ENCODE measurements around the gene RPRD2. TPM values are rescaled to one million over a fixed set of nuclear protein-coding genes. Genes with fewer than 3 reads are reported as not detected.

The RPRD2 gene
- total RNA-seq, 1 donor from 2014 or later, result 17.6 TPM

- DNase-seq (ENCODE audit: extremely low read depth, low read depth, low spot score), result no peak
These were observed 148.9 kb downstream of the RPRD2 start for GRCh38 chr1:150512846-150513245.

DNA sequence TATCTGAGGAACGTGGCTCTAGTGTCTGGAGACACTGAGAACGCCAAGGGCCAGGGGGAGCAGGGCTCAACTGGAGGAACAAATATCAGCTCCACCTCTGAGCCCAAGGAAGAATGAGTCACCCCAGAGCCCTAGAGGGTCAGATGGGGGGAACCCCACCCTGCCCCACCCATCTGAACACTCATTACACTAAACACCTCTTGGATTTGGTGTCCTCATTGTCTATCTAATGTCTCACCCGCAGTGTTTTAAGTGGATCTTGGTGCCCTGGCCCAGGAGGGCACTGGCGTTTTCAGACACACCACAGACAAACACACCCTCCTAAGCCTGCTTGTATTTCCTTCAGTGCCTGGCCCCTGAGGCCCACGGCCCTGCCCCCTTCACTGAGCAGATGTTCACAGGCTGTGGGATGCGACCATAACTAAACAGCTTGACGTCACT lies 149.4 kb downstream of the RPRD2 start:
- DNase-seq (ENCODE audit: extremely low read depth, low read depth, low spot score), result no peak

DNA sequence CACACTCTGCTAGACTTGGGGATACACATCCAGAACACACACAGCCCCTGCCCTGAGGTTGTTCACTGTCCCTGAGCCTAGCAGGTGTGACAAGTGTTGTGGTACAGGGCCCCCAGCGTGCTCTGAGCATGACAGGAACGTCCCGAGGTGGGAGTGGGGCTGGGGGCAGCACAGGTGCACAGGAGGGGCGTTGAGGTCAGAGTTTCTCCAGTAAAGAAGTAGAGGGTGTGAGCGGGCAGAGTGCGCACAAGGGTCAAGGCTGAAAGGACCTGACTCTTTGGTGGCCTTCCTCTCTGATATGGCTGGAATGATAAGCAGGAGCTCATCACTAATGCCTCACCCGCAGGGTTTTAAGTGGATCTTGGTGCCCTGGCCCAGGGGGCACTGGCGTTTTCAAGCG lies 150.3 kb downstream of the RPRD2 start:
- no peak for DNase-seq (ENCODE audit: extremely low read depth, low read depth, low spot score)

DNA sequence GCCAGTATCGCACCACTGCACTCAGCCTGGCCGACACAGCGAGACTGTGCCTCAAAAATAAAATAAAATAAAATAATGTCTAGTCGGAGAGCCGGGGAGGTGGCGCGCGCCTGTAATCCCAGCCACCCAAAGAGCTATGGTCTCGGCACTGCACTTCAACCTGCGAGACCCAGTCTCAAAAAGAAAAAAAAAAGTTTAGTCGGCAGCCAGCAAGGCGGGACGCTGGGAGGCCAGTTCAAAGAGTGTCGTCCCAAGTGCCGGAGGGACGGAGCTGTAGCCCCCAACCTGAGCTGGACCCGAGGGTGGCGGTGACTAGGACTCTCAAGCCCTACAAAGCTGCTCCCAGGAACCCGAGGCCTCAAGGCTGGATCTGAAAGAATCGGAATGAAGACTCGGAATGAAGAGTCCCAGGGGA lies 151.0 kb downstream of the RPRD2 start:
- DNase-seq (ENCODE audit: extremely low read depth, low read depth, low spot score), result no peak

DNA sequence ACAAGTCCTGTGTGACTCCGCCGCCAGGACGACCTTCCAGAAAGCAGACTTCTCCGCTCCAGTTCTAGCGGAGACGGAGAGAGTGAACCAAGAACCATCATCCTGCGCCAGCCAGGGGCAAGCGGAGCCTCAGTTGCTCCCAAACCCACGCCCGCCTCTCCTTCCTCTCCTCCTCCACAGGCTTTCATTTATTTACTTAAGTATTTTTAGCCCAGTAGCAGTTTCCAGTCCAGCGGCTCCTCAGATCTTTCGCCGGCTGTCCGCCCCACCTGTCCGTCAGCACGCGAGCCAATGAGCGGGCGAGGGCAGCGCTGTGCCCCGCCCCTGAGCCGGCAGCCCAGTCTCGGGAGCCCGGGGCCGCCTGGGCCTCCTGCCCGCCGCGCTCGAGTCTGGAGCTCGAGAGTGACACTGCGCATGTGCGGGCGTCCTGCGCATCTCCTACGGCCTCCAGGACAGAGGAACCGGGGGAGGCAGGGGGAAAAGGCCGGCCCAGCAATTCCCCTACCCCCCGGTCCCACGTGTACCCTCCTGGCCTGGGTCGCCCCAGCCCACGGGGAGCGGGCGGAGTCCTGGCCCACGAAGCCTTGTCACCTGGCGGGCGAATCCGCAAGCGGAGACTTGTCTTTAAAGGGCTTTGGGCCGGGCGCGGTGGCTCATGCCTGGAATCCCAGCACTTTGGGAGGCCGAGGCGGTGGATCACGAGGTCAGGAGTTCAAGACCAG lies 151.5 kb downstream of the RPRD2 start, which contains the start of gene FALEC:
Gene FALEC (plus strand): TSS at position 425 of the 722 bp plus-strand sequence.
- DNase-seq (ENCODE audit: extremely low read depth, low read depth, low spot score), result peak; percentile 52

DNA sequence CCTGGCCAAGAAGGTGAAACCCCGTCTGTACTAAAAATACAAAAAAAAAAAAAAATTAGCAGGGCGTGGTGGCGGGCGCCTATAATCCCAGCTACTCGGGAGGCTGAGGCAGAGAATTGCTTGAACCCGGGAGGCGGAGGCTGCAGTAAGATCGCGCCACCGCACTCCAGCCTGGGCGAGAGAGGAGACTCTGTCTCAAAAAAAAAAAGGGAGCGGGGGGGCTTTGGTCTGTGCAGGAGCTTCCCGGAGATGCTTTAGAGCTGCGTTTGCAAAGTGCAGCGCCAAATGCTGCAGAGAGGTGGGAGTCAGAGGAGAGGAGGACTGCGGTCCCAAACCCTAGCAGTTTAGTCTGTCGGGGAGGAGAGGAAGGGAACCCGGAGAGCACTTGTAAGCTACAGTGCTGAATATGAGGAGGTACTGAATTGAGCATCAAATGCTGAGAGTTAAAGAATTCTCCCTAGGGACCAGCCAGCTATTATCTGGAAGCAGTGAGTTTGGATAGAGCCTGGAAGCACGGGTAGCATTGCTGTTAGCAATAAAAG lies 152.2 kb downstream of the RPRD2 start:
- no peak for DNase-seq (ENCODE audit: extremely low read depth, low read depth, low spot score)

- DNase-seq (ENCODE audit: extremely low read depth, low read depth, low spot score), result no peak
These were observed 152.7 kb downstream of the RPRD2 start for GRCh38 chr1:150516616-150517015.

- no peak for DNase-seq (ENCODE audit: extremely low read depth, low read depth, low spot score)
These were observed 157.4 kb downstream of the RPRD2 start for GRCh38 chr1:150521196-150521968.

DNA sequence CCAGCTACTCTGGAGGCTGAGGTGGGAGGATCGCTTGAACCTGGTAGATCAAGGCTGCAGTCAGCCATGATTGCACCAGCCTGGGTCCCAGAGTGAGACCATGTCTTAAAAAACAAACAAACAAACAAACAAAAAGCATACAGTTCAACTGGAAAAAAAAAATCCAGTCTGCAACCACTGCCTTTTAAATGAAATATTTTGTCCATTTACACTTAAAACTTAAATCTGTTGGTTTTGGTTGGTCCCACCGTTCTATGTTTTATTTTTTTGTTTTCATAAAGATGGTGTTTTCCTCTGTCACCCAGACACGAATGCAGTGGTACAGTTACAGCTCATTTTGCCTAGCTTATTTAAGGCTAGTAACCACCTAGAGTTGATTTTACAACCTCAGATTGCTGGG lies 161.4 kb downstream of the RPRD2 start:
- DNase-seq (ENCODE audit: extremely low read depth, low read depth, low spot score), result no peak

Other genes with a start within 250 kb of the RPRD2 start
- gene PLEKHO1, start 214.2 kb upstream of the RPRD2 start, total RNA-seq, result 140 and 183 TPM in 2 replicates
- 13.0 and 22.2 TPM in 2 replicates for gene ANP32E, start 128.0 kb upstream of the RPRD2 start, total RNA-seq
- not detected in 2 replicates for gene CA14, start 106.4 kb upstream of the RPRD2 start, total RNA-seq
- gene APH1A, start 95.1 kb upstream of the RPRD2 start, total RNA-seq, result 136 and 151 TPM in 2 replicates
- gene C1orf54, start 91.4 kb upstream of the RPRD2 start, total RNA-seq, result 67.9 and 145 TPM in 2 replicates
- gene CIART, start 81.6 kb upstream of the RPRD2 start, total RNA-seq, result 2.2 and 11.4 TPM in 2 replicates
- 42.3 and 48.4 TPM in 2 replicates for gene MRPS21, start 70.3 kb upstream of the RPRD2 start, total RNA-seq
- 26.7 and 45.1 TPM in 2 replicates for gene PRPF3, start 42.6 kb upstream of the RPRD2 start, total RNA-seq
- 12.9 and 14.2 TPM in 2 replicates for gene TARS2, start 123.3 kb downstream of the RPRD2 start, total RNA-seq
- 4.2 and 5.1 TPM in 2 replicates for gene ECM1, start 144.0 kb downstream of the RPRD2 start, total RNA-seq
- not detected in 2 replicates for gene FALEC, start 151.6 kb downstream of the RPRD2 start, total RNA-seq
- gene ADAMTSL4, start 185.3 kb downstream of the RPRD2 start, total RNA-seq, result 1.3 and 2.6 TPM in 2 replicates
- gene MCL1, start 215.5 kb downstream of the RPRD2 start, total RNA-seq, result 210 and 246 TPM in 2 replicates